Prostate gland (tissue), 2 donors: ENCODE results near the gene SCFD2. TPM values are rescaled to one million over a fixed set of nuclear protein-coding genes. Genes with fewer than 3 reads are reported as not detected.

Experiments
- DNase-seq: peaks from one replicate; pipeline ENCODE4 v3.0.0-alpha.2; 2019; ENCODE audit warnings: low spot score
- H3K27ac ChIP-seq, 2 donors: fragments of 200-600 bp; sonication (generic); 2 replicates each; pipeline ENCODE4 v1.5.1; 2017 to 2019
- H3K27me3 ChIP-seq: fragments of 200-600 bp; sonication (generic); replicated peaks from 2 replicates; pipeline ENCODE4 v1.5.1; 2019; ENCODE audit not compliant: insufficient read depth
- H3K36me3 ChIP-seq, 2 donors: fragments of 200-600 bp; sonication (generic); 1 replicate in 1 of 2; 2 replicates in 1 of 2; pipeline versions ENCODE4 v1.5.1 to v1.8.1; 2017 to 2019
- H3K4me1 ChIP-seq: fragments of 200-600 bp; sonication (generic); replicated peaks from 2 replicates; pipeline ENCODE4 v1.5.1; 2019
- H3K4me3 ChIP-seq, 2 donors: fragments of 200-600 bp; sonication (generic); 2 replicates each; pipeline ENCODE4 v1.5.1; 2017 to 2019
- H3K9me3 ChIP-seq: fragments of 200-600 bp; sonication (generic); 2 replicates; pipeline ENCODE4 v1.5.1; 2017
- POLR2A ChIP-seq: fragments of 450-650 bp; IDR thresholded peaks from one replicate; pipeline ENCODE4 v1.6.1; 2016; ENCODE audit warnings: antibody characterized with exemption, mild to moderate bottlenecking
- POLR2AphosphoS5 ChIP-seq: sonication (generic); formaldehyde crosslinking; IDR thresholded peaks from one replicate; pipeline ENCODE4 v1.6.1; 2017; ENCODE audit warnings: antibody characterized with exemption
- WGBS: methylation state at CpG from one replicate; pipeline ENCODE4 v1.1.5; 2018; 5-methylcytosine and 5-hydroxymethylcytosine counted together
- intact Hi-C: fragments of 100-400 bp; cut with DNase I; formaldehyde crosslinking; loops from one replicate; pipeline ENCODE4 v1.14.2; 2022
- total RNA-seq, 2 donors: library from RNA; depleted of rRNA; stranded (reverse); fragments of >200 nt; gene quantifications; one replicate each; pipeline ENCODE4 v1.1.0, GENCODE V29; 2016
- TF ChIP-seq, protein P1 (sequence below), 4 experiments: fragments of 200-600 bp in 2 of 4; fragments of 450-650 bp in 2 of 4; sonication (generic) in 2 of 4; IDR thresholded peaks; 1 replicate in 3 of 4; 2 replicates in 1 of 4; pipeline ENCODE4 v1.5.1; 2016 to 2019; ENCODE audit warnings: antibody characterized with exemption in 4 of 4, mild to moderate bottlenecking in 2 of 4, moderate library complexity in 2 of 4

The SCFD2 gene
- total RNA-seq, 2 donors from 2014 or later, result 10.7 to 21.1 TPM

DNA sequence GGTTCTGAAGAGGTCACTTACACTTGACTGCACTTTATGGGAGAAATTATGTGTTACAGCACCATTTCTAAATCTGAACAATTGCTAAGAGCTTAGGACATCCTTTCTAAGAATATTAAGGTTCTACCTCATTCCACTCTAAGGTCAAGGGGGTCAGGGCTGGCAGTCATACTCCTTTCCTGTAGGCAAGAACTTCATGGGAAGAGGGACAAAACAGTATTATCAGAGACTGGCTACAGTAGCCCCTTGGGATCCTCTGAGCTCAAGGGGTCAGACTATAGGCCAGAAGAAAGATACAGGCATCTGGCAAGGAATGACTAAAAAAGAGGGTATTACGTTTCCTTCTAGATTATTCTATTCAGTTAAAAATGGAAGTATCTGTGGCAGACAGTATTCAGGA is 388.6 kb downstream of the SCFD2 start:
- Histone ChIP-seq H3K27ac (no peak overlapping the region), H3K4me3 (no peak overlapping the region), H3K36me3 (no peaks in the 10 kb centered on the region), H3K9me3 (no peaks in the 10 kb centered on the region), H3K27me3 (no peaks in the 10 kb centered on the region), H3K4me1 (no peaks in the 10 kb centered on the region)
- TF ChIP-seq POLR2AphosphoS5, result no peak
- no peak for TF ChIP-seq POLR2A
- TF ChIP-seq, protein P1, sequence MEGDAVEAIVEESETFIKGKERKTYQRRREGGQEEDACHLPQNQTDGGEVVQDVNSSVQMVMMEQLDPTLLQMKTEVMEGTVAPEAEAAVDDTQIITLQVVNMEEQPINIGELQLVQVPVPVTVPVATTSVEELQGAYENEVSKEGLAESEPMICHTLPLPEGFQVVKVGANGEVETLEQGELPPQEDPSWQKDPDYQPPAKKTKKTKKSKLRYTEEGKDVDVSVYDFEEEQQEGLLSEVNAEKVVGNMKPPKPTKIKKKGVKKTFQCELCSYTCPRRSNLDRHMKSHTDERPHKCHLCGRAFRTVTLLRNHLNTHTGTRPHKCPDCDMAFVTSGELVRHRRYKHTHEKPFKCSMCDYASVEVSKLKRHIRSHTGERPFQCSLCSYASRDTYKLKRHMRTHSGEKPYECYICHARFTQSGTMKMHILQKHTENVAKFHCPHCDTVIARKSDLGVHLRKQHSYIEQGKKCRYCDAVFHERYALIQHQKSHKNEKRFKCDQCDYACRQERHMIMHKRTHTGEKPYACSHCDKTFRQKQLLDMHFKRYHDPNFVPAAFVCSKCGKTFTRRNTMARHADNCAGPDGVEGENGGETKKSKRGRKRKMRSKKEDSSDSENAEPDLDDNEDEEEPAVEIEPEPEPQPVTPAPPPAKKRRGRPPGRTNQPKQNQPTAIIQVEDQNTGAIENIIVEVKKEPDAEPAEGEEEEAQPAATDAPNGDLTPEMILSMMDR (IDR thresholded peaks at IDR 0.05), result no peak
- WGBS, result 88% methylated on average over 1 of the region's 1 CpG
- intact Hi-C loops, result no loop called here
- no peak for DNase-seq

DNA sequence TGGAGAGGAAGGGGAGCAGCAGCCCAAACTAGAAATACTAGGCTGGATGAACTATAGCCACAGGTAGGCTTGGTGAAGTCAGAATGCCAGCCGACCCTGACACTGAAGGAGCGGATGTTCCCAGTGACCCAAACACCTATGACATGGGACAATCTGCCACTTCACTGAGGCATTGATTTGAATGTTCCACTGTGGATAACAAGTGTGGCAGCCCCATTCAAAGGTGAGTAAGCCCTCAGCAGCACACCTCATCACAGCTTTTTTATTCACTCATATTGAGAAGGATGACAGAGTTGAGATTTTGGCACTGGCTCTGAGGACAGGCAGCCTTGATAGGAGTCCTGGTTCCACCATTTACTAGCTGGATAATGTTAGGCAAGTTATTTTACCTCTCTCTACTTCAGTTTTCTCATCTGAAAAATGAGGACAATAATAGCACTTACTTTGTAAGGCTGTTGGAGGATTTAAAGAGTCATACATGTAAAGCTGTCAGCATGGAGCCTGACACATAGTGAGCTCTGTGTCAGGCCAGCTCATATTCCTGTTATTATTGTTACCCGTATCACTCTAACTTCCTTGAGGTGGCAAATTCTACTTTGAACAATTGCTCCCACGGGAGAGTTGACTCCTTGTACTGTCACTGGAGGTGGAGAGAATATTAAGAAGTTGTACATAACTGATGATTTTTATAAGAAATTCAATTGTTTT is 389.2 kb downstream of the SCFD2 start:
- Histone ChIP-seq H3K36me3 (no peaks in the 10 kb centered on the region), H3K9me3 (no peaks in the 10 kb centered on the region), H3K27me3 (no peaks in the 10 kb centered on the region), H3K4me1 (no peaks in the 10 kb centered on the region), H3K27ac (no peak overlapping the region), H3K4me3 (no peak overlapping the region)
- no peak for DNase-seq
- 88% methylated on average over 4 of the region's 4 CpGs for WGBS
- intact Hi-C loops, result no loop called here
- TF ChIP-seq POLR2AphosphoS5, result no peak
- TF ChIP-seq POLR2A, result no peak
- TF ChIP-seq, protein P1 (IDR thresholded peaks at IDR 0.05), result no peak

GRCh38 chr4:52968691-52969090 is 397.2 kb downstream of the SCFD2 start:
- H3K9me3 ChIP-seq, result no peaks in the 10 kb centered on the region
- intact Hi-C loops, result no loop called here
- H3K4me1 ChIP-seq, result no peaks in the 10 kb centered on the region
- TF ChIP-seq, protein P1 (IDR thresholded peaks at IDR 0.05), result no peak
- TF ChIP-seq POLR2A (no peak), POLR2AphosphoS5 (no peak)
- no peak overlapping the region for H3K27ac ChIP-seq
- no peak for DNase-seq
- WGBS, result 89% methylated on average over 3 of the region's 3 CpGs
- H3K36me3 ChIP-seq, result no peaks in the 10 kb centered on the region
- no peak overlapping the region for H3K4me3 ChIP-seq
- no peaks in the 10 kb centered on the region for H3K27me3 ChIP-seq

DNA sequence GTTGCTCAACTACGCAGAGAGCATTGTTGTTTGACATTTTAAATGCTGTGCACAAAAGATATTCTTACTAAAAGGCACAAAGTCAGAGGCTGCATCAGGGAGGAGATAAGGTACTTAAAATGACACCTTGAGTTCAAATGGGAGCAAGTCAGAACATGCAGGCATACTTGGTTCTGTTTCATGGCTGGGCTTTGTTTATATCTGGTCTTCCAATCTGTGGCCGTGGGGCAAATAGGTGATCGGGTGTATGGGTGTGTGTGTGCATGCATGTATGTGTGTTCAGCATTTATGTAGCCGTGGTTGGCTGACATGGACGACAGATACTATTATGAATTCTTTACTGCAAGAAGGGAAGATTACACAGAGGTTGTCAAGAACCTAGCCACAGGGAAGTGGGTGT is 397.6 kb downstream of the SCFD2 start:
- Histone ChIP-seq H3K9me3 (no peaks in the 10 kb centered on the region), H3K27ac (no peak overlapping the region), H3K36me3 (no peaks in the 10 kb centered on the region), H3K4me3 (no peak overlapping the region), H3K4me1 (no peaks in the 10 kb centered on the region), H3K27me3 (no peaks in the 10 kb centered on the region)
- WGBS, result 45% methylated on average over 5 of the region's 5 CpGs
- TF ChIP-seq, protein P1 (IDR thresholded peaks at IDR 0.05), result no peak
- TF ChIP-seq POLR2A (no peak), POLR2AphosphoS5 (no peak)
- DNase-seq, result no peak
- intact Hi-C loops, result no loop called here

DNA sequence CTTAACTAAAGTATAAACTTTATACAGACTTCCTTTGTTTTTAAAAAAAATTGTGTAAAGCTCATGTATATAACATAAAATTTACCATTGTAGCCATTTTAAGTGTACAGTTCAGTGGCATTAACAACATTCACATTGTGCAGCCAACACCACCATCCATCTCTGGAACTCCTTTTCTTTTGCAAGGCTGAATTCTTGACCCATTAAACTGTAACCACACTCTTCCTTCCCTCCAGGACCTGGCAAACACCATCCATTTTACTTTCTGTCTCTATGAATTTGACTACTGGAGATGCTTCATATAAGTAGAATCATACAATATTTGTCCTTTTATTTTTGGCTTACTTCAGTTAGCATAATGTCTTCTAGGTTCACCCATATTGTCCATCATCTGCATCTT is 399.1 kb downstream of the SCFD2 start:
- intact Hi-C loops, result no loop called here
- H3K9me3 ChIP-seq, result no peaks in the 10 kb centered on the region
- no peaks in the 10 kb centered on the region for H3K36me3 ChIP-seq
- H3K4me1 ChIP-seq, result no peaks in the 10 kb centered on the region
- TF ChIP-seq POLR2AphosphoS5, result no peak
- no peak for TF ChIP-seq POLR2A
- TF ChIP-seq, protein P1 (IDR thresholded peaks at IDR 0.05), result no peak
- H3K27ac ChIP-seq, result no peak overlapping the region
- no peak for DNase-seq
- no peaks in the 10 kb centered on the region for H3K27me3 ChIP-seq
- no peak overlapping the region for H3K4me3 ChIP-seq
